K562 (cell line): ENCODE results near the gene YOD1. TPM values are rescaled to one million over a fixed set of nuclear protein-coding genes. Genes with fewer than 3 reads are reported as not detected.

Source experiments
- ATAC-seq: fragments of 200-7000 bp; cut with Tn5 transposase; 3 replicates; pipeline ENCODE4 v1.9.1; 2020; ENCODE audit warnings: moderate library complexity
- BruUV-seq: library from RNA; stranded (reverse); fragments of 400-500 nt; replicated peaks from 2 replicates; lab custom pipeline; 2021; lab: Mats Ljungman, UMichigan
- CTCF ChIA-PET: fragments of 300-600 bp; formaldehyde crosslinking; extraction: SDS; loops from one replicate; lab custom pipeline; 2021; ENCODE audit warnings: low intra/inter-chr PET ratio; lab: Yijun Ruan, JAX
- POLR2A ChIA-PET: fragments of 300-600, 350-650 bp; sonication (Branson Sonifier 250); formaldehyde crosslinking; extraction: SDS; loops from one replicate; lab custom pipeline; 2021; ENCODE audit warnings: antibody characterized with exemption, inconsistent platforms; lab: Yijun Ruan, JAX
- DNase-seq, 4 experiments: peaks; one replicate each; pipeline versions ENCODE4 v3.0.0 to v3.0.0-alpha.2; 2011 to 2018; ENCODE audit warnings: low spot score in 3 of 4, mixed read lengths in 3 of 4; ENCODE audit errors: extremely low read depth in 1 of 4
- FAIRE-seq: peaks from 2 replicates; lab custom pipeline; 2011; peaks lifted over from hg19 to GRCh38; lab: Jason Lieb, UNC
- H2AFZ ChIP-seq: 2 replicates; pipeline ENCODE4 v1.6.0; 2011; ENCODE audit warnings: low read depth, low read length, control low read depth, inconsistent platforms
- H3K27ac ChIP-seq: fragments of 200-600 bp; 3 replicates; pipeline ENCODE4 v1.8.0; 2011; ENCODE audit warnings: low read depth, mild to moderate bottlenecking, control low read depth, inconsistent platforms, low read length, moderate library complexity, mixed read lengths; ENCODE audit errors: extremely low read depth
- H3K27me3 ChIP-seq, 2 experiments: fragments of 300-600 bp in 1 of 2; 2 replicates in 1 of 2; 3 replicates in 1 of 2; pipeline versions ENCODE4 v1.6.0 to v1.8.0; 2011; ENCODE audit warnings: inconsistent platforms in 2 of 2, low read length in 2 of 2, mild to moderate bottlenecking in 1 of 2, mixed read lengths in 1 of 2, moderate library complexity in 1 of 2; ENCODE audit not compliant: control insufficient read depth in 2 of 2, insufficient read depth in 2 of 2
- H3K36me3 ChIP-seq: fragments of 300-600 bp; 3 replicates; pipeline ENCODE4 v1.8.0; 2011; ENCODE audit warnings: mild to moderate bottlenecking, low read length, inconsistent platforms; ENCODE audit not compliant: control insufficient read depth, insufficient read depth
- H3K4me1 ChIP-seq, 2 experiments: fragments of 200-600 bp in 1 of 2; replicated peaks in 1 of 2; 2 replicates in 1 of 2; 3 replicates in 1 of 2; pipeline versions ENCODE4 v1.5.1 to v1.8.0; 2011; ENCODE audit warnings: inconsistent platforms in 2 of 2, low read length in 2 of 2, mild to moderate bottlenecking in 1 of 2, mixed read lengths in 1 of 2, moderate library complexity in 1 of 2; ENCODE audit not compliant: control insufficient read depth in 2 of 2, insufficient read depth in 2 of 2
- H3K4me2 ChIP-seq: 2 replicates; pipeline ENCODE4 v1.6.1; 2011; ENCODE audit warnings: low read length, control low read depth, inconsistent platforms, mixed read lengths; ENCODE audit not compliant: insufficient read depth
- H3K4me3 ChIP-seq: fragments of 200-600 bp; sonication (generic), shearing (Covaris generic); 2 replicates; pipeline ENCODE4 v1.5.1; 2016; ENCODE audit warnings: control low read depth, inconsistent platforms
- H3K79me2 ChIP-seq: fragments of 200-600 bp; 3 replicates; pipeline ENCODE4 v1.8.0; 2011; ENCODE audit warnings: low read length, inconsistent platforms; ENCODE audit not compliant: control insufficient read depth, insufficient read depth
- H3K9ac ChIP-seq, 2 experiments: 2 replicates each; pipeline versions ENCODE4 v1.6.0 to v1.6.1; 2011; ENCODE audit warnings: low read depth in 2 of 2, low read length in 2 of 2, control low read depth in 1 of 2, inconsistent platforms in 1 of 2, mild to moderate bottlenecking in 1 of 2, mixed read lengths in 1 of 2; ENCODE audit not compliant: insufficient read depth in 1 of 2
- H3K9me1 ChIP-seq: one replicate; pipeline ENCODE4 v1.6.0; 2011; ENCODE audit warnings: inconsistent platforms, mild to moderate bottlenecking, low read length, moderate library complexity; ENCODE audit not compliant: control insufficient read depth, insufficient read depth
- H3K9me3 ChIP-seq: replicated peaks from 2 replicates; pipeline ENCODE4 v1.5.1; 2011; ENCODE audit warnings: low read depth, low read length, inconsistent platforms; ENCODE audit not compliant: control insufficient read depth, insufficient read depth
- H4K20me1 ChIP-seq: replicated peaks from 2 replicates; pipeline ENCODE4 v1.6.1; 2011; ENCODE audit warnings: low read length, inconsistent platforms, mixed read lengths; ENCODE audit not compliant: control insufficient read depth, insufficient read depth
- BRD9 ChIP-seq: fragments of 450-650 bp; IDR thresholded peaks from 2 replicates; pipeline ENCODE4 v1.6.1; 2018; ENCODE audit warnings: low read depth; ENCODE audit not compliant: partially characterized antibody
- DACH1 ChIP-seq: fragments of 450-650 bp; IDR thresholded peaks from 2 replicates; pipeline ENCODE4 v1.6.1; 2018; ENCODE audit not compliant: partially characterized antibody
- FOSL1 ChIP-seq: fragments of 200-800 bp; sonication (Bioruptor generic); conservative IDR thresholded peaks from 2 replicates; pipeline ENCODE4 v1.6.1; 2016; ENCODE audit warnings: missing genetic modification characterization, missing compliant biosample characterization
- GTF2B ChIP-seq: IDR thresholded peaks from 2 replicates; pipeline ENCODE4 v1.6.1; 2011; ENCODE audit not compliant: insufficient read length; ENCODE audit errors: extremely low read depth
- ILF3 ChIP-seq: fragments of 450-650 bp; IDR thresholded peaks from 2 replicates; pipeline ENCODE4 v1.6.1; 2018; ENCODE audit warnings: antibody characterized with exemption, mild to moderate bottlenecking, moderate library complexity, borderline replicate concordance
- JUND ChIP-seq, 2 experiments: IDR thresholded peaks; 2 replicates in 1 of 2; 3 replicates in 1 of 2; pipeline ENCODE4 v1.6.1; 2011; ENCODE audit warnings: borderline replicate concordance in 2 of 2, low read depth in 2 of 2, low read length in 2 of 2, improper control_type of control experiment in 1 of 2, missing biosample characterization in 1 of 2, missing genetic modification characterization in 1 of 2, missing genetic modification reagents in 1 of 2
- MAX ChIP-seq: sonication (generic); formaldehyde crosslinking; IDR thresholded peaks from 2 replicates; pipeline ENCODE4 v1.9.0; 2022; ENCODE audit warnings: mild to moderate bottlenecking, missing genetic modification reagents
- MXD1 ChIP-seq: fragments of 250-450 bp; sonication (Bioruptor Pico); IDR thresholded peaks from 2 replicates; pipeline ENCODE4 v1.8.0; 2021; ENCODE audit warnings: borderline replicate concordance, mild to moderate bottlenecking, moderate library complexity; ENCODE audit not compliant: poor library complexity, severe bottlenecking
- PHTF2 ChIP-seq: fragments of 250-450 bp; sonication (Bioruptor Pico); IDR thresholded peaks from 2 replicates; pipeline ENCODE4 v1.5.0; 2021; ENCODE audit warnings: mild to moderate bottlenecking
- TFAP4 ChIP-seq: sonication (generic); formaldehyde crosslinking; IDR thresholded peaks from 2 replicates; pipeline ENCODE4 v1.8.0; 2022; ENCODE audit warnings: missing genetic modification reagents, mild to moderate bottlenecking, moderate library complexity, borderline replicate concordance
- USF1 ChIP-seq: sonication (generic); formaldehyde crosslinking; IDR thresholded peaks from 2 replicates; pipeline ENCODE4 v1.9.0; 2022; ENCODE audit warnings: mild to moderate bottlenecking, missing genetic modification reagents
- ZNF124 ChIP-seq: sonication (generic); formaldehyde crosslinking; IDR thresholded peaks from 2 replicates; pipeline ENCODE4 v1.8.1; 2022; ENCODE audit warnings: missing genetic modification reagents
- ZNF282 ChIP-seq: sonication (generic); formaldehyde crosslinking; IDR thresholded peaks from 2 replicates; pipeline ENCODE4 v1.8.1; 2023; ENCODE audit warnings: missing genetic modification reagents
- ZNF511 ChIP-seq: sonication (generic); formaldehyde crosslinking; IDR thresholded peaks from 2 replicates; pipeline ENCODE4 v1.8.0; 2022; ENCODE audit warnings: mild to moderate bottlenecking, missing genetic modification reagents
- WGBS: fragments of 100-300 bp; shearing (Covaris generic); methylation state at CpG from one replicate; pipeline ENCODE4 v1.1.6; 2016; ENCODE audit warnings: low coverage, mixed read lengths; ENCODE audit not compliant: insufficient coverage; ENCODE audit errors: missing lambda C conversion rate; 5-methylcytosine and 5-hydroxymethylcytosine counted together
- in situ Hi-C: fragments of 300-500 bp; cut with MboI; formaldehyde crosslinking; loops from 4 replicates; pipeline ENCODE4 v1.15.0; 2018; ENCODE audit warnings: inconsistent platforms, mixed read lengths
- intact Hi-C: fragments of 100-400 bp; cut with micrococcal nuclease; formaldehyde crosslinking; loops from 2 replicates; pipeline ENCODE4 v1.14.2; 2022
- polyA plus RNA-seq, 8 experiments: library from polyadenylated mRNA; depleted of rRNA in 4 of 8; stranded (reverse) in 5 of 8; unstranded in 3 of 8; fragments of >200 nt; fragmentation: Nextera tagmentation in 2 of 8; fragmentation: Illumina TruSeq in 1 of 8; extraction: Ambion mirVana in 2 of 8; extraction: Trizol in 1 of 8; gene quantifications; 2 replicates each; pipeline versions ENCODE4 v1.2.1 to v1.2.3, GENCODE V29; 2011 to 2014; ENCODE audit warnings: inconsistent platforms in 1 of 8, missing spikeins in 1 of 8
- total RNA-seq, 7 experiments: library from RNA; depleted of rRNA in 6 of 7; stranded (reverse); fragments of >200 nt in 6 of 7; fragmentation: Illumina TruSeq in 2 of 7; extraction: Trizol in 2 of 7; gene quantifications; 2 replicates each; pipeline versions ENCODE4 v1.2.1 to v1.2.3, GENCODE V29; 2011 to 2021; ENCODE audit warnings: low replicate concordance in 1 of 7

The YOD1 gene
- total and polyA plus RNA-seq, 9 of the 15 experiments (the other 6 are each of a cell fraction or from before 2014, with no cell fraction given), result 18.2 to 78.1 (median 46.9) TPM

GRCh38 chr1:207079706-207080241 is 28.8 kb upstream of the YOD1 start (continued):
- TF ChIP-seq MXD1 (CRISPR knock-in tag) (no peak), FOSL1 (tag) (peak; percentile 92), JUND (IDR thresholded peaks at IDR 0.05; ENCODE audit: borderline replicate concordance, low read depth, low read length) (peak; percentile 72; the same call in 1 of the 2 replicates), JUND (tag; IDR thresholded peaks at IDR 0.05; ENCODE audit: borderline replicate concordance, low read depth, low read length) (peak; percentile 48; the same call in 1 of the 3 replicates)

- Histone ChIP-seq H3K4me2 (no peak overlapping the region), H3K9me1 (no peaks in the 10 kb centered on the region), H3K27ac (no peak overlapping the region), H3K4me1 (peaks cover 0 to 10% of the 10 kb centered on the region in 2 experiments; a peak in 2 of 5 replicates), H2AFZ (no peak overlapping the region), H3K36me3 (peaks cover 8% of the 10 kb centered on the region; the same call in 1 of the 3 replicates), H3K27me3 (no peaks in the 10 kb centered on the region), H3K9me3 (no peaks in the 10 kb centered on the region), H4K20me1 (no peaks in the 10 kb centered on the region), H3K9ac (no peak overlapping the region), H3K79me2 (no peaks in the 10 kb centered on the region), H3K4me3 (no peak overlapping the region)
- BruUV-seq, result no TSS peak
- no peak for ATAC-seq
- POLR2A ChIA-PET, result interaction anchor here (0.6 kb wide), 1 partner anchor 442 kb away, joined by 3 read pairs; no protein-coding TSS in a partner anchor
- FAIRE-seq, result no peak
- WGBS, result 66% methylated on average over 11 of the region's 11 CpGs
- intact Hi-C loops, result loop anchor here (5.0 to 10.0 kb wide), 3 partner anchors 264 to 604 kb away; partner anchors contain the start of gene IKBKE
- no peak for DNase-seq
- in situ Hi-C loops, result loop anchor here (10.0 kb wide), 1 partner anchor 144 kb away; no protein-coding TSS in a partner anchor
- CTCF ChIA-PET, result interaction anchor here (0.9 to 3.0 kb wide), 9 partner anchors 28 to 594 kb away, joined by 3 to 34 read pairs (median 5); partner anchors contain the start of gene YOD1
- no peak for TF ChIP-seq ILF3
- TF ChIP-seq ZNF124 (CRISPR knock-in tag), result peak; percentile 69; the same call in 1 of the 2 replicates
- 0 out of 2 replicates have a peak, but pooled peaks have one; percentile 47 for TF ChIP-seq ZNF282 (CRISPR knock-in tag)
- no peak for TF ChIP-seq BRD9
- no peak for TF ChIP-seq PHTF2 (CRISPR knock-in tag)
- TF ChIP-seq TFAP4 (CRISPR knock-in tag), result no peak
- peak; percentile 31; the same call in 1 of the 2 replicates for TF ChIP-seq USF1 (CRISPR knock-in tag)
- 0 out of 2 replicates have a peak, but pooled peaks have one; percentile 28 for TF ChIP-seq MAX (CRISPR knock-in tag)
- no peak for TF ChIP-seq GTF2B
- no peak for TF ChIP-seq DACH1
- TF ChIP-seq ZNF511 (CRISPR knock-in tag), result 0 out of 2 replicates have a peak, but pooled peaks have one; percentile 53
Observed at GRCh38 chr1:207078578-207079132, 27.6 kb upstream of the YOD1 start.
